ENCODE results near the gene ZBTB16. TPM values are rescaled to one million over a fixed set of nuclear protein-coding genes. Genes with fewer than 3 reads are reported as not detected.

ZBTB16 gene
- total RNA-seq, 1 experiment from 2014 or later, result 0.21 TPM

DNA sequence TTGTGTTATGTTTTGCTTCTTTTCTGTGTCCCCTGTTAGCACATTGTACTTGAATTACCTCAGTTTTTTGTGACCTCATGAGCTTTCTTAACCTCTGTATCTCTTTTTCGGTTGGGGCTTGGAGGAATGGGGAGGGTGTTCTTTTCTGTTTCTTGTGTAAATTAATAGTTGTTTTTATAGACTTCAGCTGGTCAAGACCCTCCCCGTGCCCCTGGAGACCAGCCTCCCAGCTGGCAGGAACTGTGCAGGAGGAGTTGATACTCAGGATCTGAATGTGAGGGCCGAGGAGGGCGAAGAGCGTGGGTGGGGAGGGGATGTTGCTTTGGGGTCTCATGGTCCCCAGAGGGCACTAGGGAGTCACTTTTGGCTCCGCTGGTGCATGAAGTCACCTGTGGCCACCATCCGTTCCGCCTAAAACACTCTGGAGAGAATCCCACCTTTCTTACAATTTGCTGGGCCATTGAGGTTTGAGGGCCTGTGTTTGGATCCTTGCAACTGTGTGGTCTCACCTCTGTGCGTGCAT, 192.4 kb downstream of the ZBTB16 start:
- no peaks in the 10 kb centered on the region for H3K36me3 ChIP-seq (ENCODE audit: control insufficient read depth, insufficient read depth, low read length)
- in situ Hi-C loops (cut with HindIII; ENCODE audit: low pct_unique_long_range_greater_than_20kb, low sequenced_read_pairs) (no loop called here), intact Hi-C loops (cut with micrococcal nuclease; ENCODE audit: unreplicated experiment) (no loop called here)
- H3K27me3 ChIP-seq (ENCODE audit: control insufficient read depth, insufficient read depth, low read length), result no peaks in the 10 kb centered on the region
- CTCF ChIA-PET, result no interaction called here
- POLR2A ChIA-PET, result no interaction called here
- TF ChIP-seq POLR2AphosphoS5 (IDR thresholded peaks at IDR 0.05; ENCODE audit: low read depth, low read length), result no peak
- TF ChIP-seq, protein P1, sequence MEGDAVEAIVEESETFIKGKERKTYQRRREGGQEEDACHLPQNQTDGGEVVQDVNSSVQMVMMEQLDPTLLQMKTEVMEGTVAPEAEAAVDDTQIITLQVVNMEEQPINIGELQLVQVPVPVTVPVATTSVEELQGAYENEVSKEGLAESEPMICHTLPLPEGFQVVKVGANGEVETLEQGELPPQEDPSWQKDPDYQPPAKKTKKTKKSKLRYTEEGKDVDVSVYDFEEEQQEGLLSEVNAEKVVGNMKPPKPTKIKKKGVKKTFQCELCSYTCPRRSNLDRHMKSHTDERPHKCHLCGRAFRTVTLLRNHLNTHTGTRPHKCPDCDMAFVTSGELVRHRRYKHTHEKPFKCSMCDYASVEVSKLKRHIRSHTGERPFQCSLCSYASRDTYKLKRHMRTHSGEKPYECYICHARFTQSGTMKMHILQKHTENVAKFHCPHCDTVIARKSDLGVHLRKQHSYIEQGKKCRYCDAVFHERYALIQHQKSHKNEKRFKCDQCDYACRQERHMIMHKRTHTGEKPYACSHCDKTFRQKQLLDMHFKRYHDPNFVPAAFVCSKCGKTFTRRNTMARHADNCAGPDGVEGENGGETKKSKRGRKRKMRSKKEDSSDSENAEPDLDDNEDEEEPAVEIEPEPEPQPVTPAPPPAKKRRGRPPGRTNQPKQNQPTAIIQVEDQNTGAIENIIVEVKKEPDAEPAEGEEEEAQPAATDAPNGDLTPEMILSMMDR (IDR thresholded peaks at IDR 0.05), result no peak
- TF ChIP-seq SIN3A (IDR thresholded peaks at IDR 0.05; ENCODE audit: borderline replicate concordance, insufficient read depth, low read depth, low read length), result no peak
- TF ChIP-seq, protein P2, sequence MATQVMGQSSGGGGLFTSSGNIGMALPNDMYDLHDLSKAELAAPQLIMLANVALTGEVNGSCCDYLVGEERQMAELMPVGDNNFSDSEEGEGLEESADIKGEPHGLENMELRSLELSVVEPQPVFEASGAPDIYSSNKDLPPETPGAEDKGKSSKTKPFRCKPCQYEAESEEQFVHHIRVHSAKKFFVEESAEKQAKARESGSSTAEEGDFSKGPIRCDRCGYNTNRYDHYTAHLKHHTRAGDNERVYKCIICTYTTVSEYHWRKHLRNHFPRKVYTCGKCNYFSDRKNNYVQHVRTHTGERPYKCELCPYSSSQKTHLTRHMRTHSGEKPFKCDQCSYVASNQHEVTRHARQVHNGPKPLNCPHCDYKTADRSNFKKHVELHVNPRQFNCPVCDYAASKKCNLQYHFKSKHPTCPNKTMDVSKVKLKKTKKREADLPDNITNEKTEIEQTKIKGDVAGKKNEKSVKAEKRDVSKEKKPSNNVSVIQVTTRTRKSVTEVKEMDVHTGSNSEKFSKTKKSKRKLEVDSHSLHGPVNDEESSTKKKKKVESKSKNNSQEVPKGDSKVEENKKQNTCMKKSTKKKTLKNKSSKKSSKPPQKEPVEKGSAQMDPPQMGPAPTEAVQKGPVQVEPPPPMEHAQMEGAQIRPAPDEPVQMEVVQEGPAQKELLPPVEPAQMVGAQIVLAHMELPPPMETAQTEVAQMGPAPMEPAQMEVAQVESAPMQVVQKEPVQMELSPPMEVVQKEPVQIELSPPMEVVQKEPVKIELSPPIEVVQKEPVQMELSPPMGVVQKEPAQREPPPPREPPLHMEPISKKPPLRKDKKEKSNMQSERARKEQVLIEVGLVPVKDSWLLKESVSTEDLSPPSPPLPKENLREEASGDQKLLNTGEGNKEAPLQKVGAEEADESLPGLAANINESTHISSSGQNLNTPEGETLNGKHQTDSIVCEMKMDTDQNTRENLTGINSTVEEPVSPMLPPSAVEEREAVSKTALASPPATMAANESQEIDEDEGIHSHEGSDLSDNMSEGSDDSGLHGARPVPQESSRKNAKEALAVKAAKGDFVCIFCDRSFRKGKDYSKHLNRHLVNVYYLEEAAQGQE (IDR thresholded peaks at IDR 0.05; ENCODE audit: insufficient read depth in 1 of 2, low read depth in 2 of 2, low read length in 1 of 2), result no peak
- TF ChIP-seq TCF7L2 (IDR thresholded peaks at IDR 0.05; ENCODE audit: low read depth, low read length), result no peak
- H3K4me3 ChIP-seq (ENCODE audit: low read depth in 2 of 2, low read length in 2 of 2), result no peak overlapping the region
- H3K4me1 ChIP-seq (ENCODE audit: control insufficient read depth, insufficient read depth, low read length), result no peaks in the 10 kb centered on the region
- DNase-seq (ENCODE audit: low read depth, low spot score) (no peak), ATAC-seq (no peak)
- no TSS peak for BruUV-seq (replicated peaks)
- H3K9me3 ChIP-seq (ENCODE audit: control insufficient read depth, insufficient read depth, low read depth, low read length), result no peaks in the 10 kb centered on the region
- no peak overlapping the region for H3K27ac ChIP-seq (ENCODE audit: low read length)

DNA sequence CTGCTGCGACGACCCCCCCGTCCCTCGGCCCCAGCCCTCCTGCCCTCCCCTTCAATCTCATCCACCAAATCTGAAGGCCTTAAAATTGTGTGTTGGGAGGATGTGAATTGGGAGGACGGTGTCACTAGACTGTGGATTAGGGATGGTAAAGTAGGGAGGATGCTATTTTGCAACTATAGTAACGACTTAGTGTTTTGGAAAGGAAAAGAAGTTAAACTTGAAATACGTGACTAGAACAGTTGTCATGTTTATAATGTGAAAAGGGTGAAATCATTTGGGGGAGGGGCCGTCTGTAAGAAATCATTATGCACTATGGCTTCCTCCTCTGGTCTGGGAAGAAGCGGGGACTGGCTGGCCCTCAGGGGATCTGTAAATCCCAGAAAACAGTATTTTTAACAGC, 193.3 kb downstream of the ZBTB16 start:
- ChIA-PET CTCF (no interaction called here), POLR2A (no interaction called here)
- no peak for DNase-seq (ENCODE audit: low read depth, low spot score)
- in situ Hi-C loops (cut with HindIII; ENCODE audit: low pct_unique_long_range_greater_than_20kb, low sequenced_read_pairs), result no loop called here
- no peaks in the 10 kb centered on the region for H3K36me3 ChIP-seq (ENCODE audit: control insufficient read depth, insufficient read depth, low read length)
- intact Hi-C loops (cut with micrococcal nuclease; ENCODE audit: unreplicated experiment), result no loop called here
- no peak overlapping the region for H3K4me3 ChIP-seq (ENCODE audit: low read depth in 2 of 2, low read length in 2 of 2)
- TF ChIP-seq POLR2AphosphoS5 (IDR thresholded peaks at IDR 0.05; ENCODE audit: low read depth, low read length) (no peak), SIN3A (IDR thresholded peaks at IDR 0.05; ENCODE audit: borderline replicate concordance, insufficient read depth, low read depth, low read length) (no peak), TCF7L2 (IDR thresholded peaks at IDR 0.05; ENCODE audit: low read depth, low read length) (no peak)
- TF ChIP-seq, protein P2 (IDR thresholded peaks at IDR 0.05; ENCODE audit: insufficient read depth in 1 of 2, low read depth in 2 of 2, low read length in 1 of 2), result no peak
- TF ChIP-seq, protein P1 (IDR thresholded peaks at IDR 0.05), result no peak
- H3K27me3 ChIP-seq (ENCODE audit: control insufficient read depth, insufficient read depth, low read length), result no peaks in the 10 kb centered on the region; the same call in 1 of the 2 replicates
- H3K4me1 ChIP-seq (ENCODE audit: control insufficient read depth, insufficient read depth, low read length), result no peaks in the 10 kb centered on the region
- BruUV-seq (replicated peaks), result no TSS peak
- H3K9me3 ChIP-seq (ENCODE audit: control insufficient read depth, insufficient read depth, low read depth, low read length), result no peaks in the 10 kb centered on the region
- H3K27ac ChIP-seq (ENCODE audit: low read length), result no peak overlapping the region
- no peak for ATAC-seq

Measured in Panc1 (cell line).